ENCODE measurements around the gene ARNT2.

Gene ARNT2

DNA sequence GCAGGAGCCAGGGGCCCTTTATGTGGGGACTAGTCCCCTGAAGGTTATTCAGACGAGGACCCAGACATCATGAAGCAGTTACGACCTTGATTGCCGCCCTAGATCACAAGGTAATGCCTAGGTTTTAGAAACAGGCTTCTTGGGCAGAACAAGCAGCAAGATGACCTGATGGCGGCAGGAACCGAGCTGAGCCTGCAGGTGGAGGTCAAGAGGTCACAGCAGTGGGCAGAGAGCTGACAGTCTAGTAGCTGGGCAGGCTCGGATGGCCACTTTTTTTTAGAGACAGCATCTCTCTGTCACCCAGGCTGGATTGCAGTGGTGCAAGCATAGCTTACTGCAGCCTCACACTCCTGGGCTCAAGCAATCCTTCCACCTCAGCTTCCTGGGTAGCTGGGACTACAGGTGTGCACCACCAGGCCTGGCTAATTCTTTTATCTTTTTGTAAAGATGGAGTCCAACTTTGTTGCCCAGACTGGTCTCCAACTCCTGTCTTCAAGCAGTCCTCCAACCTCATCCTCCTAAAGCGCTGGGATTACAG, 207.4 kb downstream of the ARNT2 start:
- H3K27me3 ChIP-seq (ENCODE audit: insufficient read depth, low read length) = peaks cover 6% of the 10 kb centered on the region; the same call in 1 of the 2 replicates

GRCh38 chr15:80612118-80612823, 208.1 kb downstream of the ARNT2 start:
- H3K4me2 ChIP-seq (ENCODE audit: low read length) = no peak overlapping the region
- no peaks in the 10 kb centered on the region for H3K79me2 ChIP-seq (ENCODE audit: insufficient read depth, low read length)
- no peaks in the 10 kb centered on the region for H3K9me3 ChIP-seq (ENCODE audit: low read length)
- no peaks in the 10 kb centered on the region for H3K36me3 ChIP-seq (ENCODE audit: insufficient read depth, low read length)
- H3F3A ChIP-seq (ENCODE audit: insufficient read depth, low read length) = no peaks in the 10 kb centered on the region
- H3K9ac ChIP-seq (ENCODE audit: low read length) = no peak overlapping the region
- no peaks in the 10 kb centered on the region for H3K9me2 ChIP-seq (ENCODE audit: low read depth, low read length)
- peaks cover 6% of the 10 kb centered on the region; the same call in 1 of the 2 replicates for H3K27me3 ChIP-seq (ENCODE audit: insufficient read depth, low read length)
- H2AFZ ChIP-seq (ENCODE audit: low read length) = no peak overlapping the region
- H3K4me3 ChIP-seq (ENCODE audit: low read depth, low read length, poor library complexity, severe bottlenecking) = no peak overlapping the region
- H4K20me1 ChIP-seq (ENCODE audit: insufficient read depth, low read length) = no peaks in the 10 kb centered on the region
- H3K27ac ChIP-seq (ENCODE audit: low read depth, low read length, poor library complexity, severe bottlenecking) = no peak overlapping the region
- no peaks in the 10 kb centered on the region for H3K4me1 ChIP-seq (ENCODE audit: insufficient read depth, low read length, severe bottlenecking)
- TF ChIP-seq, protein P1, sequence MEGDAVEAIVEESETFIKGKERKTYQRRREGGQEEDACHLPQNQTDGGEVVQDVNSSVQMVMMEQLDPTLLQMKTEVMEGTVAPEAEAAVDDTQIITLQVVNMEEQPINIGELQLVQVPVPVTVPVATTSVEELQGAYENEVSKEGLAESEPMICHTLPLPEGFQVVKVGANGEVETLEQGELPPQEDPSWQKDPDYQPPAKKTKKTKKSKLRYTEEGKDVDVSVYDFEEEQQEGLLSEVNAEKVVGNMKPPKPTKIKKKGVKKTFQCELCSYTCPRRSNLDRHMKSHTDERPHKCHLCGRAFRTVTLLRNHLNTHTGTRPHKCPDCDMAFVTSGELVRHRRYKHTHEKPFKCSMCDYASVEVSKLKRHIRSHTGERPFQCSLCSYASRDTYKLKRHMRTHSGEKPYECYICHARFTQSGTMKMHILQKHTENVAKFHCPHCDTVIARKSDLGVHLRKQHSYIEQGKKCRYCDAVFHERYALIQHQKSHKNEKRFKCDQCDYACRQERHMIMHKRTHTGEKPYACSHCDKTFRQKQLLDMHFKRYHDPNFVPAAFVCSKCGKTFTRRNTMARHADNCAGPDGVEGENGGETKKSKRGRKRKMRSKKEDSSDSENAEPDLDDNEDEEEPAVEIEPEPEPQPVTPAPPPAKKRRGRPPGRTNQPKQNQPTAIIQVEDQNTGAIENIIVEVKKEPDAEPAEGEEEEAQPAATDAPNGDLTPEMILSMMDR (IDR thresholded peaks at IDR 0.05; ENCODE audit: low read length) = no peak
- no peak for TF ChIP-seq EZH2 (IDR thresholded peaks at IDR 0.05; ENCODE audit: borderline replicate concordance, low read length)

More for the DNA sequence above, 207.4 kb downstream of the ARNT2 start:
- Histone ChIP-seq H3K9me3 (ENCODE audit: low read length) (no peaks in the 10 kb centered on the region), H2AFZ (ENCODE audit: low read length) (no peak overlapping the region), H3K27ac (ENCODE audit: low read depth, low read length, poor library complexity, severe bottlenecking) (no peak overlapping the region), H3K4me3 (ENCODE audit: low read depth, low read length, poor library complexity, severe bottlenecking) (no peak overlapping the region), H3K4me2 (ENCODE audit: low read length) (no peak overlapping the region), H3K4me1 (ENCODE audit: insufficient read depth, low read length, severe bottlenecking) (no peaks in the 10 kb centered on the region), H3K79me2 (ENCODE audit: insufficient read depth, low read length) (no peaks in the 10 kb centered on the region), H3F3A (ENCODE audit: insufficient read depth, low read length) (no peaks in the 10 kb centered on the region), H3K9ac (ENCODE audit: low read length) (no peak overlapping the region), H4K20me1 (ENCODE audit: insufficient read depth, low read length) (no peaks in the 10 kb centered on the region), H3K9me2 (ENCODE audit: low read depth, low read length) (no peaks in the 10 kb centered on the region), H3K36me3 (ENCODE audit: insufficient read depth, low read length) (no peaks in the 10 kb centered on the region)
- no peak for TF ChIP-seq EZH2 (IDR thresholded peaks at IDR 0.05; ENCODE audit: borderline replicate concordance, low read length)
- TF ChIP-seq, protein P1 (IDR thresholded peaks at IDR 0.05; ENCODE audit: low read length) = no peak

- Histone ChIP-seq H3K9me2 (ENCODE audit: low read depth, low read length) (no peaks in the 10 kb centered on the region), H3F3A (ENCODE audit: insufficient read depth, low read length) (no peaks in the 10 kb centered on the region), H3K27me3 (ENCODE audit: insufficient read depth, low read length) (peaks cover 3% of the 10 kb centered on the region; the same call in 1 of the 2 replicates), H3K79me2 (ENCODE audit: insufficient read depth, low read length) (no peaks in the 10 kb centered on the region), H3K4me2 (ENCODE audit: low read length) (no peak overlapping the region), H3K36me3 (ENCODE audit: insufficient read depth, low read length) (no peaks in the 10 kb centered on the region), H2AFZ (ENCODE audit: low read length) (no peak overlapping the region), H3K4me1 (ENCODE audit: insufficient read depth, low read length, severe bottlenecking) (no peaks in the 10 kb centered on the region), H3K9me3 (ENCODE audit: low read length) (no peaks in the 10 kb centered on the region), H3K4me3 (ENCODE audit: low read depth, low read length, poor library complexity, severe bottlenecking) (no peak overlapping the region), H4K20me1 (ENCODE audit: insufficient read depth, low read length) (no peaks in the 10 kb centered on the region), H3K27ac (ENCODE audit: low read depth, low read length, poor library complexity, severe bottlenecking) (no peak overlapping the region), H3K9ac (ENCODE audit: low read length) (no peak overlapping the region)
- TF ChIP-seq, protein P1 (IDR thresholded peaks at IDR 0.05; ENCODE audit: low read length) = no peak
- TF ChIP-seq EZH2 (IDR thresholded peaks at IDR 0.05; ENCODE audit: borderline replicate concordance, low read length) = no peak
Observed at GRCh38 chr15:80613762-80614365, 209.7 kb downstream of the ARNT2 start.

Measured in OCI-LY1 (cell line).